ENCODE results near the gene GABRA5. TPM values are rescaled to one million over a fixed set of nuclear protein-coding genes. Genes with fewer than 3 reads are reported as not detected.

The GABRA5 gene
- total RNA-seq, 1 donor from 2014 or later: not detected

DNA sequence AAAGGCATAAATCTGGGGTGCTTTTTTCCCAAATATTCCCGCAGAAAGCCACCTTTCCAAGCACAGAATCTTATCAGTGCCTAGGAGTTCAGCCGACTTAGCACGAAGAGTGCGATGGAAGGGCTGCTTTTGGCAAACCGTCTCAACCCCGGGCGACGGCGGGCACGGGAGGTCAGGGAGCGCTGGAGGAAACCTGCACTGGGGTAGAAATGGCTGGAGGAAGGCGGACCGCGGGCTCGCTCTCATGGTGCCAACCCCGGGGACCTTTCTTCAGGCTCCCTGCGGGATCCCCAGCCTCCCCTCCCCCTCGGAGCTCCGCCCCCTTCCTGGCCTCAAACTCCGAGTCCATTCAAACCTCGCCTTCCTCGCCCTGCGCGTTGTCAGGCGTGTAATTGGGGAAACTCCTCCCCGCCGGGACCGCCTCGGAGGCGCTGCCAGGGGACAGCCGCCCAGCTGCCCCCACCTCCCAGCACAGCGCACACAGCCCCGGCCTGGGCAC is 103.9 kb downstream of the GABRA5 start, which contains the start of gene GABRG3:
TSS of gene GABRG3 (plus strand) at position 470 of the 499 bp plus-strand sequence.
- intact Hi-C loops (cut with DNase I): no loop called here
- ATAC-seq: no peak
- no peak for DNase-seq (ENCODE audit: missing footprints)

- ATAC-seq (no peak), DNase-seq (ENCODE audit: missing footprints) (no peak)
- intact Hi-C loops (cut with DNase I): no loop called here
Measured at GRCh38 chr15:26971271-26972018, 104.6 kb downstream of the GABRA5 start.

GRCh38 chr15:26972636-26973035 is 105.8 kb downstream of the GABRA5 start:
- ATAC-seq (no peak), DNase-seq (ENCODE audit: missing footprints) (no peak)
- intact Hi-C loops (cut with DNase I): no loop called here

- intact Hi-C loops (cut with DNase I): no loop called here
- no peak for ATAC-seq
- DNase-seq (ENCODE audit: missing footprints): no peak
Measured at GRCh38 chr15:26974120-26974780, 107.4 kb downstream of the GABRA5 start.

- DNase-seq (ENCODE audit: missing footprints) (no peak), ATAC-seq (no peak)
- intact Hi-C loops (cut with DNase I): no loop called here
Measured at GRCh38 chr15:26981492-26981891, 114.6 kb downstream of the GABRA5 start.

- DNase-seq (ENCODE audit: missing footprints) (no peak), ATAC-seq (no peak)
- intact Hi-C loops (cut with DNase I): no loop called here
Measured at GRCh38 chr15:26983822-26984221, 117.0 kb downstream of the GABRA5 start.

DNA sequence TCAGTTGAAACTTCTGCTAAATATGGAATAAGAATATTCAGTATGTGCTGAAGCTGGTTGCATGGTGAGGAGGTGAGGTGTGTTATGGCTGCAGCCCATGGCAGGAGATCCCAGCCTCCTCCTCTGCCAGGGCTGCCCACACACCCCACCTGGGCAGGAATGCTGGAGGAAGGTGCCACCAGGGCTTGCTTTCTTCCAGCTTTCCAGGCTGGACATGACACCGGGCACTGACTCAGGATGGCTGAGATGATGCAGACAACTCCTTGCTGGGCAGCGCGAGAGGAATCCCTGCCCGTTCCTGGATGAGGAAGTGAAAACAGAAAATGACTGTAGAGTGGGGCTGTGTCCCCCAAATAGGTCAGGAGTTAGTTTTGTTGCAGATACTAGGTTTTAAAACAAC is 118.2 kb downstream of the GABRA5 start:
- no peak for ATAC-seq
- no peak for DNase-seq (ENCODE audit: missing footprints)
- intact Hi-C loops (cut with DNase I): no loop called here

- DNase-seq (ENCODE audit: missing footprints) (no peak), ATAC-seq (no peak)
- intact Hi-C loops (cut with DNase I): no loop called here
Measured at GRCh38 chr15:26996250-26996649, 129.4 kb downstream of the GABRA5 start.

Other genes with a start within 250 kb of the GABRA5 start
- 2.2 TPM for gene GABRB3, start 94.0 kb upstream of the GABRA5 start, total RNA-seq
- not detected for gene GABRG3, start 104.1 kb downstream of the GABRA5 start, total RNA-seq

Data from Right ventricle myocardium inferior (tissue), 1 donor.